HepG2 (cell line): Measurements from ENCODE around the gene SIVA1.

Source experiments
- EZH2 ChIP-seq: conservative IDR thresholded peaks from 2 replicates; pipeline ENCODE4 v1.6.1; 2012; ENCODE audit warnings: mild to moderate bottlenecking, low read depth, low read length, moderate library complexity
- FOXK1 ChIP-seq: sonication (generic); formaldehyde crosslinking; IDR thresholded peaks from 2 replicates; pipeline ENCODE4 v1.4.0; 2020; ENCODE audit warnings: low read depth, missing genetic modification reagents, borderline replicate concordance
- NR2F2 ChIP-seq: IDR thresholded peaks from 2 replicates; pipeline ENCODE4 v1.6.1; 2012; ENCODE audit warnings: low read depth, inconsistent platforms, borderline replicate concordance
- RNF2 ChIP-seq: fragments of 450-650 bp; conservative IDR thresholded peaks from 2 replicates; pipeline ENCODE4 v1.6.1; 2016; ENCODE audit warnings: low read depth
- SMC3 ChIP-seq: IDR thresholded peaks from 2 replicates; pipeline ENCODE4 v1.6.1; 2011; ENCODE audit warnings: low read length, improper control_type of control experiment
- SUZ12 ChIP-seq: fragments of 150-350 bp; IDR thresholded peaks from 2 replicates; pipeline ENCODE4 v1.6.1; 2014; ENCODE audit warnings: low read depth, low read length
- ZNF335 ChIP-seq: sonication (generic); formaldehyde crosslinking; IDR thresholded peaks from 2 replicates; pipeline ENCODE4 v1.4.0; 2020; ENCODE audit warnings: missing genetic modification reagents
- TF ChIP-seq, protein P1 (sequence below): sonication (generic); formaldehyde crosslinking; conservative IDR thresholded peaks from 2 replicates; pipeline ENCODE4 v1.4.0; 2020; ENCODE audit warnings: missing genetic modification reagents

DNA sequence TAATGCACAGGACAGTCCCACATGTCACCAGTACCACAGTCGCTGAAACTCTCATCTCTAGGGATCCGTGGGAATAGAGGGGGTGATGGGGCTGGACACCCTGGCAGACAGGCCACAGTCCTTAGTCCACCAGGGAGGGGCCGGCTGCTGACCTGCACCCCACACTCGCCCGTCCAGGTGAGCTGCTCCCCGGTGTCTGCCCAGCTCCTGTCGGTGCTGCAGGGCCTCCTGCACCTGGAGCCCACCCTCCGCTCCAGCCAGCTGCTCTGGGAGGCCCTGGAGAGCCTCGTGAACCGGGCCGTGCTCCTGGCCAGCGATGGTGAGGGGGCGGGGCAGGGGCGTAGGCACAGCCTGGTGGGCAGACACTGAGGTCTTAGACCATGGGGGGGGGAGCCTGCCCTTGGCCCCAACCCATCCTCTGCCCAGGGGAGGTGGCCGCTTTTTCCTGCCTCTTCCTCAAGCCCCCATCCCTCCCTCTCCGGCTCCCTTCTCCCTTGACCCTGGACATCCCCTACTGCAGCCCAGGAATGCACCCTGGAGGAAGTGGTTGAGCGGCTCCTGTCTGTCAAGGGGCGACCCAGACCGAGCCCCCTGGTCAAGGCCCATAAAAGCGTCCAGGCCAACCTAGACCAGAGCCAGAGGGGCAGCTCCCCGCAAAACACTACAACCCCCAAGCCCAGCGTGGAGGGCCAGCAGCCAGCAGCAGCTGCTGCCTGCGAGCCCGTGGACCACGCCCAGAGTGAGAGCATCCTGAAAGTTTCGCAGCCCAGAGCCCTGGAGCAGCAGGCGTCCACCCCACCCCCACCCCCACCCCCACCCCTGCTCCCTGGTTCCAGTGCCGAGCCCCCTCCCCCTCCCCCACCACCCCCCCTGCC, 46.0 kb upstream of the SIVA1 start:
- TF ChIP-seq FOXK1 (CRISPR knock-in tag) (no peak), RNF2 (no peak), NR2F2 (no peak), EZH2 (no peak), ZNF335 (no peak), SUZ12 (no peak), SMC3 (no peak)
- TF ChIP-seq, protein P1, sequence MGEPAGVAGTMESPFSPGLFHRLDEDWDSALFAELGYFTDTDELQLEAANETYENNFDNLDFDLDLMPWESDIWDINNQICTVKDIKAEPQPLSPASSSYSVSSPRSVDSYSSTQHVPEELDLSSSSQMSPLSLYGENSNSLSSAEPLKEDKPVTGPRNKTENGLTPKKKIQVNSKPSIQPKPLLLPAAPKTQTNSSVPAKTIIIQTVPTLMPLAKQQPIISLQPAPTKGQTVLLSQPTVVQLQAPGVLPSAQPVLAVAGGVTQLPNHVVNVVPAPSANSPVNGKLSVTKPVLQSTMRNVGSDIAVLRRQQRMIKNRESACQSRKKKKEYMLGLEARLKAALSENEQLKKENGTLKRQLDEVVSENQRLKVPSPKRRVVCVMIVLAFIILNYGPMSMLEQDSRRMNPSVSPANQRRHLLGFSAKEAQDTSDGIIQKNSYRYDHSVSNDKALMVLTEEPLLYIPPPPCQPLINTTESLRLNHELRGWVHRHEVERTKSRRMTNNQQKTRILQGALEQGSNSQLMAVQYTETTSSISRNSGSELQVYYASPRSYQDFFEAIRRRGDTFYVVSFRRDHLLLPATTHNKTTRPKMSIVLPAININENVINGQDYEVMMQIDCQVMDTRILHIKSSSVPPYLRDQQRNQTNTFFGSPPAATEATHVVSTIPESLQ = no peak
